ENCODE measurements around the gene TPP2.

TPP2 gene

DNA sequence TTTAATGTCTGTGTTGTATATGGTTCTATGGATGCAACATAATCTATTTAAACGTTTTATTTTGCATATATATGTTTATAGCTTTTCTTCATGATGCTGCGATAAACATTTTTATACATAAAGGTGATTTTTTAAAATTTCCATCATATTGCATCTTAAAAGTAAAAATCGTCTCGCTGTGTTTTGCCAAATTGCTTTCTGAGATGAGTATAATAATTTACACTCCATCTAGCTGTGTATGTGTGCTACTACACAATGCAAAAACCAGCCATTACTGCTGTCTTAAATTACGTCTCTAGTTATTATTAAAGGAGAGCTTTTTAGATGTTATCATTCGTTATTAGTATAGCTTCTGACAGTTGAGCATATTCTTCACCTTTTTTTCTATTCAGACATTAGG is 60.8 kb downstream of the TPP2 start:
- DNase-seq (ENCODE audit: low spot score), result no peak

DNA sequence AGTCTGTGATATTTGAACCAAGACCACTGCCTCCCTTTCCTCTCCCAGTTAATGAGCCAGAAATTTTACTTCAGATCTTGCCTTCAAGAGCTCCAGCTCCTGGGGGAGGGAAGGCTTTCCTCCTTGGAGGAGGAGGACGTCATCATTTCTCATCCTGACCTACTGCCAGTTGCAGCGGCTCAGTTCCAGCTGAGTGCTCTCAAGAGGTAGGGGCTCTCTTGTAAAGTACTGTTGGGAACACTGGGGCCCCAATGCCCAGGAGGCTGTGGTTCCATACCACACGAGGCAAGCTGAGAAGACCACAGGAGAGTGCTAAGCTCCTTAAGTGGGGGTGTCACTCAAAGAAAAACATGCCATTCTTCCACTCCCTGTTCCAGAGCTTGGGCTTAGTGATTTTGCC is 61.9 kb downstream of the TPP2 start:
- no peak for DNase-seq (ENCODE audit: low spot score)

DNA sequence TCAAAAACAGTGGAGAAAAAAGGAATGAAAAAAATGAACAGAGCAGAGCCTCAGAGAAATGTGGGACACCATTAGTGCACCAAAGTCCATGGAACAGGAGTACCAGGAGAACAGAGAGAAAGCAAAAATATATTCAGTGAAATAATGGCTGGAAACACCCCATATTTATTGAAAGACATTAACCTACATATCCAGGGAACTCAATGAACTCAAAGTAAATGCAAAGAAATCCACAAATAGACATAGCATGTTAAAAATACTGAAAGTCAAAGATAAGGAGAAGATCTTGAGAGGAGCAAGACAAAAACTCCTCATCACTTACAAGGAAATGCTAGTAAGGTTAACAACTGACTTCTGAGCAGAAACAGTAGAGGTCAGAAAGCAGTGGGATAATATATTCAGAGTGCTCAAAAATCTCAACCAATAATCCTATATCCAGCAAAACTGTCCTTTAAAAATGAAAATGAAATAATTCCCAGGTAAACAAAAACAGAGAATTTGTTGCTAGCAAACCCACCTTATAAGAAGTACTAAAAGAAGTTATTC is 62.5 kb downstream of the TPP2 start:
- DNase-seq (ENCODE audit: low spot score), result no peak

DNA sequence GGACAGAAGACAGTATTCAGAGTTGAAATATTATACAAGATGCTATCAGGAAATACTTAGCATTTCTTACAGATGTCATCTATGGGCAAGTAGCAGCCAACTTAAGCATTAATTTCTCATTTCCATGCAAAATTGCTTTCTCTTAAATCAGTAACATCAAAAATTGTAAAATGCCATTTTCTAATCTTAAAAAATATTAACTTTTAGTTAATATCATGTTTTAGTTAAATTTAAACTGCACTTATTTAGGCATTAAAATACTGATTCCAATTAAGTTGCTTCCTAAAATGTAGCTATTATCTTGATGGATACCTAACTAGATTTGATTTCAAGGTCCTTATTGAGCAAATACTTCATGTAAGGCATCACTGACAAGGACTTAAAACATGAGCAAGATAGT is 70.2 kb downstream of the TPP2 start:
- DNase-seq (ENCODE audit: low spot score), result no peak

DNA sequence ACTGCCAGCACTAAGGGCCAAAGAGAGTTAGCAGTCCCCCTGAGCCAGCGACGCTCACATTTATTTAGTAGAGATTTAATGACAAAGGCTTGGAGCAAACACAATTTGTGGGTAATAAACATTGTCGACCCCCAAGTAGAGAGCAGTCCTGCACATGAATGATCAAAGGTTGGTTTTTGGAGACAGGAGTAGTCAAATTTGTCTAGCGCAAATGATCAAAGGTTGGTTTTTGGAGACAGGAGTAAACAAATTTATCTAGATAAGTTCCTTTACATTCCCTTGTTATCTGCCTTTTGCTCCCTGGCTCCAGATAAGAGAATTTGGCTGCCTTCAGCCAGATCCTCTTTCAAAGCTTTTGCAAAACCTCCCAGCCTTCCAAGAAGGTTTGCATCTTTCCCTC is 71.1 kb downstream of the TPP2 start:
- DNase-seq (ENCODE audit: low spot score), result no peak

DNA sequence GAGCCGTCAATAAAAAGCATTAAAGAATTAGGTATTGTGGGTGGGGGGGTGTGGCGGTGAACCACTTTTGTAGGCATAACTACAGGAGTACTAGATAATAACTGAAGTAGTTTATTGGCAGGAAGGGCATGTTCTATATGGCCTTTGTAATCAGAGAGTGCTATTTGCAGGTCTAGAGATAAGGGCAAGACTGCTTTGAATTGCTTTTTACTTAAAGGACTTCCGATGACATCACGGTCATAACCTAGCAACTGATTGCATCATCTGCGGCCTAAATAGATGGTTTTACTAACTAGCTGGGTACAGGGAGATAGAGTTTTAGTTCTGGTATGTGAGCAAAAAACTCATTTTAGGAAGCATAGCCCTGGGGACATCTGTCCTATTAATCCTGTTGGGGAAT is 73.3 kb downstream of the TPP2 start:
- DNase-seq (ENCODE audit: low spot score), result no peak

DNA sequence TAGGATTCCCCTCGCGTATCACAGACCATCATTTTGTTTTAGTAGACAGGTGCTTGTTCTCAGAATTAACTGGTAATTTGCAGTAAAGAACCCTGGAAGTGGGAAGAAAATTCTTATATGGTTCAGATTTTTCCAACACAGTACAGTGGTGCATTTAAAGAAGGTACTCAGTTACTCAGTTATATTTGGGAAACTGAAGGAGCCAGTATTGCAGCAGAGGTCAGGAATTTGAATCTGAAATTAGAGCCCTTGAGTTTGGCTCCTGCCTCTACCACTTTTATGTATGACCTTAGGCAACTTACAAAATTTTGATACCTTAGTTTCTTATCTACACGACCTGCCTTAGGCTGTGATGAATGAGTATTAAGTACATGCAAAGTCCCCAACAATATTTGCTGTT is 78.3 kb downstream of the TPP2 start:
- DNase-seq (ENCODE audit: low spot score), result no peak

DNA sequence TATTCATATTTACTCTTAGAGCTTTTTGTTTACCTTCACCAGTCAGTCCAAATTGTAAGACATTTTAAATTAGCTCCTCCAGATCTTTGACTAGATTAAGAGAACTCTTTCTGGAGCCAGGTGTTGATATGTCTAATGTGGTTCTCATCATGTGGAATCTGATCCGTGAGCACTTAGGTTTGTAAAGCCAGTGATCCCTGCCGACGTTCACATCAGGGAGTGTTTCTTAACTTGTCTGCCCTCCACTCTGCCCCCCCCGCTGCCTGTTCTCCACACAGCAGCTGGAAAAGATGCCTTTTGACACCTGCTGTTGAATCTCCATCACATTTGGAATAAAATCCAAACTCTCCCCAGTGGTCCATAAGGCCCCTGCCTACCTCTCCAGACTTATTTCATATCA is 80.3 kb downstream of the TPP2 start:
- no peak for DNase-seq (ENCODE audit: low spot score)

DNA sequence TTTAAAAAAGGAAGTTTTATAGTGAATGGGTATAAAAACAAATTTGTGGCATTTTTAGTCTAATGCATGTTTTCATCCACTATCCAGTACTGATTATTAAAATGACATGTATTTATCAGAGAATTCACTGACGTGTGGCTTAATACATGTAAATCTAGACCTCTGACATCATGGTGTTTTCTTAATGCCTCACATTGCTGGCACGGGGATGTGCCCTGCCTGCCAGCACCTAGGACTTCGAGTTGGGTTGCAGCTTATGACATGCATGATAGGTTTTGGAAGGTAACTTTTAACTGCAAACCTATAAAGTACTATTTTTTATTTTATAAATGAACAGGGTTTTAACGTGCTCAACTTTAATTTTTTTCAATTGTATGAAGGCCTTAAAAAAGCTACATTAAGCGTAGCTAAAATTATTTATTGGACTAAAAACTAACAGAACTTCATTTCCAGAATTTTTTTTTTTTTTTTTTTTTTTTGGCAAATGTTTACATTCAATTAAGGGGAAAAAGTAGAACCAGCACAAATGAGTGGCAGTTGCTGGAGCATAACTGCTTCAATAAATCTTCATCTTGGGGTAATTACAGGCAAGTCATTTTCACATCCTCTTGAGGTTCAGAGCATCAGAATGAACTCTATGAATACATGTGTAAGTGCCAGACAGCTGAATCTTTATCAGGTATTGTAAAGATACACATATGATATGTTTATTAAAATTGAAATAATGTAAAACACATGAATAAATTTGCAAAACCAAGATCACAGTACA is 81.7 kb downstream of the TPP2 start:
- no peak for DNase-seq (ENCODE audit: low spot score)

DNA sequence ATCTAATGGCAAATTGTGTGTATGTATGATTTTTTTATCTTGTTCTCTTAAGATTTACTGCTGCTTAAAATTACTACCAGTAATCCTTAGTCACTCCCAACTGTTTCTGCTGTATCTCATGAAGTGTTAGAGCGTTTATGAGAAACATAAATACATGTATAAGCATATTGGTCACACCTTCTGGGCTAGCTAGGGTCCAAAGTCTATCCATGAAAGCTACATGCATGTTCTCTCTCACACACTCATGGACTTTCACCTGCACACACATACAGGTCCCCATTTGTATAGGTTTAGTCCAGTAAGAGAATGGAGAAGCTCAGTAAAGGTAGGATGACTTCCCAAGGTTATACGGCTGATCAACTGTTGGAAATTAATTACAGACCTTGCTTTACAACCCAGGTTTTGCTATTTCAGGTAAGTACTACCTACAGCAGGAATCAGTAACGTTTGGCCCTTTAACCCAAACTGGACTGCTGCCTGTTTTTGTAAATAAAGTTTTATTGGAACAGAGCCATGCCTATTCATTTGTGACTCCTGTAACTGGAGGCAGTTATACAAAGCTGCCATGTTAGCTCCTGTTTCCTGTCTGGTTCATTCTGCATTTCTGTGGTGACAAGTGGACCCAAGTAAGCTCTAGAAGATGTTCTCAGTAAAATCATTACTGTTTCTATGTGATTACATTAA is 82.8 kb downstream of the TPP2 start:
- DNase-seq (ENCODE audit: low spot score), result no peak

DNA sequence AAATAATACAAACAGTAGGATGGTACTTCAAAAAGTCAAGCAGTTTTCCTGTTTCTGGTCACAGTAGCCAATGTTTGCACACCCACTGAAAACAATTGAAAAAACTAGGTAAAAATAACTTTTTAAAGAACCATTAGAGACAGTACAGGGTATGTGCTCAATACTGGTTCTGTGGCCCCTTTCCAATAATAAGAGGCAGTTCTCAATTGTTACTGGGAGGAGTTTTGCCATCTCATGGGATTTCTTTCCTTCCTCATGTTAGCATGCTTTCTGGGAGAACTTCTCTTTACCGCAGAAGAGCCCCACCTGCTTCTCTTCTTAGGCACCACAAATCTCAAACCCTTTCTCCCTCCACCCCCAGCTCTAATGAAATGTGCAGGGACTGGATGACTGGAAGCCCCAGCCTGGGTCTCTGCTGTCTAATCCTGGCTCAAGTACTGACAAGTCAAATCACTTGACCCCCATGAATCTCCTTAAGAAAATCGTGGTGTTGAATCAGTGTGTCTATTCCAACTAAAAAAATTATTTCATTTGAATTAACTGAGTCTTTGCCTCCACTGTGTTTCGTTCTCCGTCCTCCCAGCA is 83.4 kb downstream of the TPP2 start:
- no peak for DNase-seq (ENCODE audit: low spot score)

DNA sequence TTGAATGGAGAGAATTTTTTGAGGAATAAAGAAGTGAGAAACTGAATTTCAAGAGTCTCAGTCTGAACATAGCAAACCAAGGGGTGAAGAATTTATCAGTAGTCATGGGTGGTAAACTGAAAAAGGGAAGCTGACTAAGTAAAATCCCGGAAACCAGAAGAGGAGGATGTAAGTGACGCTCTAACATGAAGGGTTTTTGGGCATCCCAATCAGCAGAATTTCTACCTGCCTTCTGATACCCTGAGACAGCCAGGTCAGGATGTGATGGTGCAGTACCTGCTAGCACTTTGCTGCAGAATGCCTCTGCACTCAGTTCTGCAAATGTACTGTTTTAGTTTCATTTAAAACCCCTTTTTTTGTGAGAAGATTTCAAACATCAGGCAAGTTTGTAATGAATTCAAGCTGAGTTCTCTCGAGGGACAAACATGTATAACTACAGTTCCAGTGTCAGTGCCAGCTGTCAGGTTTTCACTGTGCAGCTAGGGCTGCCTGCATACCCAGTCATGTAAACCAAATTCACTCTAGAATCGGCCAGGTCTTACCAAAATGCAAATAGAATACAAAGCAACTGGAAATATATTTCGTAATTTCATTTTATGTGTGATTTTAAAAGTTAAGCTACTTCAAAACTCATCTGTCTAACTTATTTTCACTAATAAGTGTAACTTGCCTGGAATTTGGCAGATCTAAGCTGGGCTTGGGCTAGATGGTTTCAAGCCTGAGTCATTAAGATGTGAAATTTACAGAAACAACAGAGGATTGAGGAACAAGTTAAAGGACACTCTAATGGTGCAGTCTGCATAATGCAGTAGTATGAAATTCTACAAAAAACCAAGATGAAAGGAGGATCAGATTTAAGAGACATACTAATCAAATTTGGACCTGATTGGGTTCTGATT is 84.3 kb downstream of the TPP2 start:
- DNase-seq (ENCODE audit: low spot score), result no peak

DNA sequence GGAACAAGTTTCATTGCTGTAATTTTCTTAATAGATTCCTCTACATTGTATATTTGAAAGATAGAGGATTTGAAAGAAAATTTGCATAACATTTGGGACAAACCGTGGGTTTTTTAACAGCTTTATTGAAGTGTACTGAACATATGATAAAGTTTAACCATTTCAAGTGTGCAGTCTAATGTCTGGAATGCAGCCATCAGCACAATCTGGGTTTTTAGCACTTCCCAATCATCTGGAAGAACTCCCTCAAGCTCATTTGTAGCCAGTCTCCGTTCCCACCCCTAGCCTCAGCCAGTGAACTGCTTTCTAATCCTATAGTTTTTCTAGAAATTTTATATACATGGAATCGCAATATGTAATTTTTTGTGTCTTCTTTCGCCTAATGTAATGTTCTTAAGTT is 85.4 kb downstream of the TPP2 start:
- no peak for DNase-seq (ENCODE audit: low spot score)

DNA sequence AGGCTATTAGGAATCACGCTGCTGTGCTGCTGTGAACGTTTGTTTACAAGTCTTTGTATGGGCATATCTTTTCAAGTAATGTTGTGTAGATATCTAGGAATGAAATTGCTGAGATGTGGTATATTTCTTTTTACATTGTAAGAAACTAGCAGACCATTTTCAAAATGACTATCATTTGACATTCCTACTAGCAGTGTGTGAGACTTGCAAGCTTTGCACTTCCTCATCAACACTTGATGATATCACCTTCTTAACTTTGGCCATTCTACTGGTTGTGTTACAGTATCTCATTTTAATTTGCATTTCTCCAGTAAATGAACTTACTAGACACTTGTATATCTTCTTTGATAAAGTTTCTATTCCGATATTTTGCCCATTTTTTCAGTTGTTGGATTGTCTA is 85.9 kb downstream of the TPP2 start:
- DNase-seq (ENCODE audit: low spot score), result no peak

DNA sequence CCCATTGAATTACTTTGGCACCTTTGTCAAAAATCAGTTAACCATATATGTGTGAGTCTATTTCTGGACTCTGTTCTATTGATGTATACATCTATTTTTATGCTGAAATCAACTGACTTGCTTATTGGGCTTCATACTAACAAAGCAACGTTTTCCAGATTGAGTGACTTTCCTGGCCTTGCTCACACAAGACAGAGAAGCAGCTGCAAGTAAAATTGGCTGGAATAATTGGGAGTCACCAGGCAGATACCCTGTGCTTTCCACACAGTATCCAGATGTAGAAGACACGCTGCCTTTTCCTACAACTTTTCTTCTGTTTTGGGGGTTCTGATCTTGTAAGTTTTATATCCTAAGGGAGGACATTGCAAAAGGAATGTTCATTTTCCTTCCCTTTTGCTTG is 86.9 kb downstream of the TPP2 start:
- no peak for DNase-seq (ENCODE audit: low spot score)

DNA sequence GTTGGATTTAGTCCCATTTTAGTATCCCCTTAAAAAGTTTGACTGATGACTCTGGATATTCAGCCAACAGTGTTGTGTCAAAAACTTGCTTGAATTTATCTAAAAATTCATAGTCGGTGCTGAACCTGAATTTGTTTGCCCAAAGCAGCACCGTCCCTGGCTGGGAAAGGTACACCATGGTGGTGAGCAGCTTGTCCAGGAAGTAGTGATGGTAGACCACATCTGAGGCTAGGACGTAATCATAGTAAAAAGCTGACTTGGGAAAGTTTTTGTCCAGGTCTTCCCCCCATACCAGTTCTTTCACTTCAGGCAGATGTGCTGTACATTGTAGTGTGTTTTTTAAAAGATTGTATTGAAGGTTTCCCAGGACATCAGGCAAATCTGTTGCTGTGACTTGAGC is 89.2 kb downstream of the TPP2 start:
- DNase-seq (ENCODE audit: low spot score), result no peak

DNA sequence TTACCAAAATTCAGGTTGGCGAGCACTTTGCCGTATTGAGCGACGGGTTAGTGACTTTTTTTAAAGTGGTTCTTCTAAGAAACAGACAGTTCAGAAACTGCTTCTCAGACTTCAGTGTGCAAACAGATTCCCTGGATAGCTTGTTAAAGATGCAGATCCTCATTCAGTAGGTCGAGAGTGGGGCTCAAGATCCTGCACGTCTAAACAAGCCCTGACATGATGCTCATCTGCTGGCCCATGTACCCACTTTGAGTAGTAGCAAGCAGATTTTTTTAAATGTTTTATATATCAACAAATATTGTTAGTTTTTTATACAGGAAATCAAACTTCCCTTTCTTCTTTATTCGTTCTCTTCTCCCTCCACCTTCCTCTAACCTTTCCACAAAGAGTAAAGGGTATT is 90.7 kb downstream of the TPP2 start:
- DNase-seq (ENCODE audit: low spot score), result no peak

DNA sequence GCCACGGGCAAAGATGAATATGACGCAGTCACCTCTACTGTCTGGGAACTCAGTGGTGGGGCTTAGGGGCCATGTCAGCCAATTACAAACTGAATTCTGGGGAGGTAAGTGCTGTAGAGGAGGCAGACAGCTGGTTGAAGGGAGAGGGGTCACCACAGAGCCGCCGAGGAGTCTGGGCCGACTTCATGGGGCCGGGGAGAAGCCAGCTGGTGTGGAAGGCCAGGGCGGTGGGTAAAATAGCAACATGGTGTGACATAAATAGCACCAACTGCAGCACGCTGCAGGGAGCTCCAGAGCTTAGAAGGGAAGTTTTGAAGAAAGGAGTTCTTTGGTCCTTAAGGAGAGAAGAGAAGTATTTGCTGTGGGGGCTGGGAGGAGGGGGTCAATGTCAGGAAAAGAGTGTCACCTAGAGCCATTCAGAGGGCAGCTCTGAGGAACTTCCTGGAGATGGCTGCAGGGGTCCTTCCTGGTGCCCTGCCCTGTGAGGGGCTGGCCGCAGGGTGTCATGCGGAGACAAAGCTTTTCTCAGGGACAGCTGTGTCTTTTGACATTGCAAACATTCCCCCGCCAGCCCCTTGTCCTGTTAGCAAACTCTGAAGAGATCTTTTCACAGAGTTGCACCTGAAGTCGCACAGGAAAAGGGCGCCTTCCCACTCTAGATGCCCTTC is 91.7 kb downstream of the TPP2 start:
- no peak for DNase-seq (ENCODE audit: low spot score)

DNA sequence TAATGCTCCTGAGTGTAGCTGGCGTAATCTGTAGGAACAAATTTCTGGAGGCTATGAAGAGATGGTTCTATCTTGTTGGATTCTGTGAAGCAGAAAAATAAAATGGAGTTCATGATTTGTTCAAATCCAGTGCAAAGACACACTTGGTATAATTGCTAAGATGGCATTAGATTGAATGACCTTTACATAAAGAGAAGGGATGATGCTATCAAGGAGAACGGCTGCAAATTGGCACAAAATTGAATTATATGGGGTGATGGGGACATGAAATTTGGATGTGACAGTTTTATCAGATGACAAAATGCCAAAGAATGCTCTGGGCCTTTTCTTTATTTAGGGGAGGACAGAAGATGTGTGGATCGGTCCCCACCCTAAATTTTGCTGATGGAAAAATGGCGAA is 94.1 kb downstream of the TPP2 start:
- DNase-seq (ENCODE audit: low spot score), result no peak

DNA sequence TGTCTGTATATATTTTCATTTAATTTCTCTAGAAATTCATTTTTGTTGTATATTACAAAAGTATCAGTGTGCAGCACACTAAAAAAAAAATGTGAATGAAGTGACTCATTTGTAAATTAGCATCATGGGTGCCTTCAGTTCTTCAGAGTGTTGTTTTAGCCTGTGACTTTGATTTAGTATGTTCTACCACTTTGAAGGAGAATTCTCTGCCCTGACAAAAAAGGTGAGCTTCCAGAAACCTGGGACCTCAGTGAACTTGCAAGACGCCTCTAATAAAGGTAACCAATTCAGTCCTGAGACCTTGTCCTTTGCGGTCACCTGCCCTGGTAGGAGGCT is 95.7 kb downstream of the TPP2 start:
- no peak for DNase-seq (ENCODE audit: low spot score)

DNA sequence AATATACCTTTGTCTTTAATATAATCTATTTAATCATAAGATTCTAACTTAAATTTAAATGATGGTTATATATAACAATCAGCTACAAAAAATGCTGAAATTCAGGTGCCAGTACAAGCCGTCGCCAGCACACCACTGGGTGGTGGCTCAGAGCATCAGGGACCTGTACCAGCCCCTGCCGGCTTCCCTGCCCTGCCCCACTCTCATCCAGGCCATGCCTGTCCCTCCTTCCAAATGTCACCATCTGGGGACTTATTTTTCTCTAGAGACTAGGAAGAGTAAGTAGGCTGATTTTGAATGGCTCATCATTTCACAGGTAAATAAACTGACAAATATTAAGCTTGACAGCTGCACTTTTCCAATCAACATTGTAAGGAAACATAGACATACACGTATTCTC is 96.5 kb downstream of the TPP2 start:
- no peak for DNase-seq (ENCODE audit: low spot score)

DNA sequence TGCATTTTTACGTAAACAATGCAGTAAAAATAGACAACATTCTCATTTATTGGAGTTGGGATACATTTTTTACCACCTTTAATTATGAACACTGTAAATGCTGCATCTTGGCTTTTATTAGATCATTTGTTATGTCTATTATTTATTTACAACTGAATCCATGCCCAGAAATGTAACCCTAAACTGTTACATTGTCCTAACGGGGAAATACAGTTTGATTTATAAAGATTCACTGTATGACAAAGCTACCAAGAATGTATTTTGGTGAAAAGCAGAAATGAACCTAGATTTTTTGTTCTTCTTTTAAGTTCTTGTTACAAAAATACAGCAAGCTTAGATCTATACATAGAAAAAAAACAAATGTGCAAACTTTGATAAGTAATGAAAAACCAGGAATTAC is 97.0 kb downstream of the TPP2 start:
- no peak for DNase-seq (ENCODE audit: low spot score)
